GM06990 (cell line): ENCODE data around the gene SLC10A7.
"Not testable (repeated sequence)": the region's sequence is repeated elsewhere in the genome, so short reads cannot be mapped to it uniquely, and the experiment has no call there.

ENCODE experiments used
- DNase-seq: peaks from one replicate; pipeline ENCODE4 v3.0.0-alpha.2; 2011; ENCODE audit not compliant: insufficient read length; ENCODE audit errors: extremely low read depth
- H3K27me3 ChIP-seq: replicated peaks from 2 replicates; pipeline ENCODE4 v1.6.0; 2011; ENCODE audit warnings: low read length; ENCODE audit not compliant: control insufficient read depth, insufficient read depth
- H3K36me3 ChIP-seq: 2 replicates; pipeline ENCODE4 v1.5.1; 2011; ENCODE audit warnings: low read length; ENCODE audit not compliant: control insufficient read depth, insufficient read depth
- H3K4me3 ChIP-seq: replicated peaks from 2 replicates; pipeline ENCODE4 v1.5.1; 2011; ENCODE audit warnings: low read depth, mild to moderate bottlenecking, control low read depth, low read length
- TF ChIP-seq, protein P1 (sequence below): IDR thresholded peaks from 2 replicates; pipeline ENCODE4 v1.5.1; 2011; ENCODE audit warnings: low read length, control low read depth, mild to moderate bottlenecking, inconsistent platforms; ENCODE audit not compliant: insufficient read depth, poor library complexity, severe bottlenecking

SLC10A7 gene

DNA sequence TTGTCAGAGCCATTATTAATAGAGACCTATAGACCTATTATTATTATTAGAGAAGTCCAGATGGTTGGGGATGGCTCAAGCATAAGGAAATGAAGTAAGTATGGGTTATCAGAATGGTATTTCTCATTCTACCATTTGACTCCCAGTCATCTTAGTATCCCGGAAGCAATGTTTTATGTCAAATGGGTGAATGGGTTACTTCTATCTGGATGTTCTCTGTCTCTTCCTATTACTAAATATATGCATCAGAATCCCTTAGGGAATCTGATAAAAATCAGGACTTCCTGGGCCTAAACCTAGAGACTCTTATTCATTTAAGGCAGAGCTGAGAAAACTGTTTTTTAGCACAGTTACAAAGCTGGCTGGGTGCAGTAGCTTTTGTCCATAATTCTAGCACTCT lies 149.9 kb downstream of the SLC10A7 start:
- H3K36me3 ChIP-seq = no peaks in the 10 kb centered on the region
- TF ChIP-seq, protein P1, sequence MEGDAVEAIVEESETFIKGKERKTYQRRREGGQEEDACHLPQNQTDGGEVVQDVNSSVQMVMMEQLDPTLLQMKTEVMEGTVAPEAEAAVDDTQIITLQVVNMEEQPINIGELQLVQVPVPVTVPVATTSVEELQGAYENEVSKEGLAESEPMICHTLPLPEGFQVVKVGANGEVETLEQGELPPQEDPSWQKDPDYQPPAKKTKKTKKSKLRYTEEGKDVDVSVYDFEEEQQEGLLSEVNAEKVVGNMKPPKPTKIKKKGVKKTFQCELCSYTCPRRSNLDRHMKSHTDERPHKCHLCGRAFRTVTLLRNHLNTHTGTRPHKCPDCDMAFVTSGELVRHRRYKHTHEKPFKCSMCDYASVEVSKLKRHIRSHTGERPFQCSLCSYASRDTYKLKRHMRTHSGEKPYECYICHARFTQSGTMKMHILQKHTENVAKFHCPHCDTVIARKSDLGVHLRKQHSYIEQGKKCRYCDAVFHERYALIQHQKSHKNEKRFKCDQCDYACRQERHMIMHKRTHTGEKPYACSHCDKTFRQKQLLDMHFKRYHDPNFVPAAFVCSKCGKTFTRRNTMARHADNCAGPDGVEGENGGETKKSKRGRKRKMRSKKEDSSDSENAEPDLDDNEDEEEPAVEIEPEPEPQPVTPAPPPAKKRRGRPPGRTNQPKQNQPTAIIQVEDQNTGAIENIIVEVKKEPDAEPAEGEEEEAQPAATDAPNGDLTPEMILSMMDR = no peak
- H3K27me3 ChIP-seq = no peaks in the 10 kb centered on the region
- no peak for DNase-seq
- H3K4me3 ChIP-seq = no peak overlapping the region

DNA sequence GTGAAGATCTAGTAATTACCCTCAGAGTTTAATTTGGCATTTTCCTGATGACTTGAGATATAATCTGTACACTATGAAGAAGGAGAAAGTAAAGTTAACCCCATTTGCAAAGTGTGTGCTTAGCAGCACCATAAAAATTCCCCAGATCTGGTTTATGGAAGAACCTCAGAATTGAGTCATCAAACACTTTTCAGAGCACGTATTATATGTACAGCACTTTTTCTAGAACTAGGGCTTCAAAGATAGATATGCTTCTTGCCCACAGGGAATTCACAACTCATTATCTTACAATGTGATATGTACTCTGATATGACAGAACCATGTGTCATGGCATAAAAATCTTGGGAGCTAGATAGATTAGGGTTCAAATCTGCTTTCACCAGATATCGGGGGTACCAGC lies 150.9 kb downstream of the SLC10A7 start:
- Histone ChIP-seq H3K27me3 (no peaks in the 10 kb centered on the region), H3K36me3 (no peaks in the 10 kb centered on the region), H3K4me3 (no peak overlapping the region)
- no peak for DNase-seq
- TF ChIP-seq, protein P1 = no peak

DNA sequence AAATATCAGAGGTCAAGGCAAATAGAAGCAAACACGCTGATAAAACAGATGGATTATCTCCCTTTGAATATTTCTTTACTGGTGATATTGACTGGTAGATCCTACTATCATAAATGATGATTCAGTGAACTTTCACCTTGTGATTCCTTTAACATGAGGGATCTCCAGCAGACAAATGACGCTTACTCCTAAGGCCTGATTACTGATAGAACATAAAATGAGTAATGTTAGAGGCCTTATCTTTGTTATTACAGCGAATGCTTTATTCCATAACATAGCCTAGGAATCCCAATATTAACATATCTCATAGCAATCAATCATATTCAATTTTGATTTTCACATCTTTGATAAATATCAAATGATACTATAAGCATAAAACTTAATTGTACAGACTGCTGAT lies 152.3 kb downstream of the SLC10A7 start:
- Histone ChIP-seq H3K36me3 (no peaks in the 10 kb centered on the region), H3K4me3 (no peak overlapping the region), H3K27me3 (no peaks in the 10 kb centered on the region)
- TF ChIP-seq, protein P1 = no peak
- DNase-seq = no peak

DNA sequence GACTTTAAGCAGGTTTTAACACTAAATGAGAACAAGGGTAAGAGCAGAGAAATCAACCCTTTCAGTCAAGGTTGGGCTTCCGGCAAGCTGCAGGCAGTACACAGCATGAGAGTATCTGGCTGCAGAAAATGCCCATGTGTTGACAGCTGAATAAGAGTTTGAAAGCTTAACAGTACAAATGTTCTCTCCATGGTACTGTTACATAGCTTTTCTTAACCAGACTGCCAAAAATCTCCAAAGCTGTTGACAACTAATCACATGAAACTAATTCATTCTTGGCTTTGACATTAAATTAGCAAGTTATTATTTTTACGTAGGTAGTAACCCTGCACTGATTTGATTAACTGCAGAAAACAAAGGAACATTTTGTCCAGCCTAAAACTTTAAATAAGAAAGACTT lies 153.5 kb downstream of the SLC10A7 start:
- TF ChIP-seq, protein P1 = no peak
- Histone ChIP-seq H3K36me3 (no peaks in the 10 kb centered on the region), H3K4me3 (no peak overlapping the region), H3K27me3 (no peaks in the 10 kb centered on the region)
- DNase-seq = no peak

DNA sequence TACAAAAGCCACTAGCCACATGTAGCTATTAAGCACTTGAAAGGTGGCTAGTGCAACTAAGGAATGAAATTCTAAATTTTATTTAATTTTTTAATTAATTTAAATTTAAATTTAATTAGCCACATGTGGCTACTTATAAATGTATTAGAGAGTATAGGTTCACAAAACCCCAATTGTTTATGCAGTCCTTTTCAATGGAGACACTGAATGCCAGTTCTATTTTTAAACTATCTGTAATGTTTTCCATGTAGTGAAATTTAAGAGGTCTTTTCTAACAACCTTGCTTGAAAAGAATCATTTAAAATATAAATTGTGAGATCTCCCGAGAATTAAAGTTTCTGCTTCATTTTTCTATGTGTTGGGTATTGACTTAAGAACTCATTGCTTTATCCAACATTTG lies 154.4 kb downstream of the SLC10A7 start:
- H3K36me3 ChIP-seq = no peaks in the 10 kb centered on the region
- TF ChIP-seq, protein P1 = no peak
- H3K4me3 ChIP-seq = no peak overlapping the region
- DNase-seq = no peak
- H3K27me3 ChIP-seq = no peaks in the 10 kb centered on the region

DNA sequence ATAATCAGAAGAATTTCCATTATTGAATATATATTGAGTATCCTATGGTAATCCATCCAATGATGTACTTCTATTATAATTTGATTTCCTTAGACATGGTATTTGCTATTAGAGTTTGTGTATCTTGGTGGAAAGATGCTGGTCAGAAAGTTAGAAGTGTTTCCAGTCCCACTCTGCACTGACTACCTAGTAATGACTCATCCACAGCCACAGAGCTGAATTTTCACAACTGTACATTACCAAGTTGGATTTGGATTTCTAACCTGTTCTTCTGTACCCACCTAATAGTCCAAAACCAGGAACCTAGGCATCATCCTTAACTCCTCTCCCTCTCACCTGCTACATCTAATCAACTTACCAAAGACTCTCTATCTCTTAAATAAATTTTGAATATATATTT lies 162.0 kb downstream of the SLC10A7 start:
- Histone ChIP-seq H3K36me3 (no peaks in the 10 kb centered on the region), H3K4me3 (no peak overlapping the region), H3K27me3 (no peaks in the 10 kb centered on the region)
- no peak for DNase-seq
- TF ChIP-seq, protein P1 = no peak

DNA sequence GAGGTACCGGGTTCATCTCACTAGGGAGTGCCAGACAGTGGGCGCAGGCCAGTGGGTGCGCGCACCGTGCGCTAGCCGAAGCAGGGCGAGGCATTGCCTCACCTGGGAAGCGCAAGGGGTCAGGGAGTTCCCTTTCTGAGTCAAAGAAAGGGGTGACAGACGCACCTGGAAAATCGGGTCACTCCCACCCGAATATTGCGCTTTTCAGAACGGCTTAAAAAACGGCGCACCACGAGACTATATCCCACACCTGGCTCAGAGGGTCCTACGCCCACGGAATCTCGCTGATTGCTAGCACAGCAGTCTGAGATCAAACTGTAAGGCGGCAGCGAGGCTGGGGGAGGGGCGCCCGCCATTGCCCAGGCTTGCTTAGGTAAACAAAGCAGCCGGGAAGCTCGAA lies 171.6 kb downstream of the SLC10A7 start:
- H3K36me3 ChIP-seq, DNase-seq, H3K4me3 ChIP-seq, H3K27me3 ChIP-seq: not testable (repeated sequence)
